Measurements from ENCODE around the gene ATG4C.

The ATG4C gene

GRCh38 chr1:62900566-62900965, 116.6 kb downstream of the ATG4C start:
- FAIRE-seq (no peak), DNase-seq (ENCODE audit: insufficient read length, low spot score) (no peak)

GRCh38 chr1:62901650-62902049, 117.7 kb downstream of the ATG4C start:
- FAIRE-seq (no peak), DNase-seq (ENCODE audit: insufficient read length, low spot score) (no peak)

GRCh38 chr1:62903522-62903921, 119.6 kb downstream of the ATG4C start:
- DNase-seq (ENCODE audit: insufficient read length, low spot score): no peak
- FAIRE-seq: no peak

- FAIRE-seq: no peak
Measured at GRCh38 chr1:62903982-62904855, 120.3 kb downstream of the ATG4C start.

GRCh38 chr1:62904856-62905225, 120.9 kb downstream of the ATG4C start:
- DNase-seq (ENCODE audit: insufficient read length, low spot score) (no peak), FAIRE-seq (no peak)

More at GRCh38 chr1:62903982-62904855, 120.3 kb downstream of the ATG4C start:
- no peak for DNase-seq (ENCODE audit: insufficient read length, low spot score)

GRCh38 chr1:62905309-62905708, 121.4 kb downstream of the ATG4C start:
- DNase-seq (ENCODE audit: insufficient read length, low spot score): no peak
- FAIRE-seq: no peak

- FAIRE-seq (no peak), DNase-seq (ENCODE audit: insufficient read length, low spot score) (no peak)
Measured at GRCh38 chr1:62905872-62906271, 121.9 kb downstream of the ATG4C start.

GRCh38 chr1:62906428-62906886, 122.5 kb downstream of the ATG4C start:
- FAIRE-seq (no peak), DNase-seq (ENCODE audit: insufficient read length, low spot score) (no peak)

- DNase-seq (ENCODE audit: insufficient read length, low spot score): no peak
- FAIRE-seq: no peak
Measured at GRCh38 chr1:62908168-62908695, 124.3 kb downstream of the ATG4C start.

GRCh38 chr1:62912028-62912638, 128.2 kb downstream of the ATG4C start:
- no peak for FAIRE-seq
- DNase-seq (ENCODE audit: insufficient read length, low spot score): peak; percentile 5
